SU-DHL-6 (cell line): ENCODE measurements around the gene CYP4F22.
"Not testable (repeated sequence)": the region's sequence is repeated elsewhere in the genome, so short reads cannot be mapped to it uniquely, and the experiment has no call there.

Experiments used
- H2AFZ ChIP-seq: fragments of 200-600 bp; sonication (generic); 2 replicates; pipeline ENCODE4 v1.6.1; 2014; ENCODE audit warnings: low read depth, mild to moderate bottlenecking, moderate library complexity, mixed read lengths, antibody characterized with exemption, low read length; ENCODE audit not compliant: severe bottlenecking
- H3F3A ChIP-seq: fragments of 200-600 bp; shearing (Covaris generic); 2 replicates; pipeline ENCODE4 v1.6.0; 2016; ENCODE audit warnings: antibody characterized with exemption, mild to moderate bottlenecking; ENCODE audit not compliant: insufficient read depth
- H3K27ac ChIP-seq: fragments of 200-600 bp; sonication (generic); 2 replicates; pipeline ENCODE4 v1.5.1; 2016; ENCODE audit warnings: low read depth, mild to moderate bottlenecking, low read length, moderate library complexity, mixed read lengths
- H3K27me3 ChIP-seq: fragments of 200-600 bp; sonication (generic), shearing (Covaris generic); 2 replicates; pipeline ENCODE4 v1.6.0; 2014; ENCODE audit warnings: mild to moderate bottlenecking, low read length
- H3K36me3 ChIP-seq: fragments of 200-600 bp; sonication (generic); 2 replicates; pipeline ENCODE4 v1.6.1; 2014; ENCODE audit warnings: mild to moderate bottlenecking, low read length, mixed read lengths
- H3K4me2 ChIP-seq: fragments of 300-600, 200-600 bp; shearing (Covaris generic), sonication (generic); 2 replicates; pipeline ENCODE4 v1.6.0; 2014; ENCODE audit warnings: low read length, low read depth, mild to moderate bottlenecking; ENCODE audit not compliant: poor library complexity, severe bottlenecking
- H3K4me3 ChIP-seq: fragments of 200-600 bp; sonication (generic); 2 replicates; pipeline ENCODE4 v1.5.1; 2014; ENCODE audit warnings: antibody characterized with exemption, low read length, mild to moderate bottlenecking, mixed read lengths; ENCODE audit not compliant: insufficient read depth, poor library complexity, severe bottlenecking
- H3K79me2 ChIP-seq: fragments of 200-600 bp; sonication (generic); 2 replicates; pipeline ENCODE4 v1.6.1; 2014; ENCODE audit warnings: mild to moderate bottlenecking, low read length, moderate library complexity; ENCODE audit not compliant: insufficient read depth
- H3K9ac ChIP-seq: fragments of 200-600 bp; sonication (generic); 2 replicates; pipeline ENCODE4 v1.7.0; 2014; ENCODE audit warnings: mild to moderate bottlenecking, low read length
- H3K9me2 ChIP-seq: fragments of 200-600 bp; sonication (generic); replicated peaks from 2 replicates; pipeline ENCODE4 v1.6.1; 2014; ENCODE audit warnings: low read length; ENCODE audit not compliant: insufficient read depth
- H3K9me3 ChIP-seq: fragments of 200-600 bp; sonication (generic); 2 replicates; pipeline ENCODE4 v1.6.1; 2014; ENCODE audit warnings: low read length, mixed read lengths; ENCODE audit not compliant: insufficient read depth
- H4K20me1 ChIP-seq: fragments of 200-600 bp; sonication (generic); 2 replicates; pipeline ENCODE4 v1.6.1; 2014; ENCODE audit warnings: low read depth, mild to moderate bottlenecking, antibody characterized with exemption, low read length, moderate library complexity, mixed read lengths
- EZH2phosphoT487 ChIP-seq: fragments of 200-600 bp; sonication (generic), shearing (Covaris generic); conservative IDR thresholded peaks from 2 replicates; pipeline ENCODE4 v1.6.1; 2018; ENCODE audit warnings: mild to moderate bottlenecking, antibody characterized with exemption, low read length, moderate library complexity, mixed read lengths
- TF ChIP-seq, protein P1 (sequence below): fragments of 200-600 bp; sonication (generic); IDR thresholded peaks from one replicate; pipeline ENCODE4 v1.5.1; 2017; ENCODE audit warnings: antibody characterized with exemption, mild to moderate bottlenecking, low read length, moderate library complexity; ENCODE audit not compliant: insufficient read depth, poor library complexity, severe bottlenecking

Gene CYP4F22

DNA sequence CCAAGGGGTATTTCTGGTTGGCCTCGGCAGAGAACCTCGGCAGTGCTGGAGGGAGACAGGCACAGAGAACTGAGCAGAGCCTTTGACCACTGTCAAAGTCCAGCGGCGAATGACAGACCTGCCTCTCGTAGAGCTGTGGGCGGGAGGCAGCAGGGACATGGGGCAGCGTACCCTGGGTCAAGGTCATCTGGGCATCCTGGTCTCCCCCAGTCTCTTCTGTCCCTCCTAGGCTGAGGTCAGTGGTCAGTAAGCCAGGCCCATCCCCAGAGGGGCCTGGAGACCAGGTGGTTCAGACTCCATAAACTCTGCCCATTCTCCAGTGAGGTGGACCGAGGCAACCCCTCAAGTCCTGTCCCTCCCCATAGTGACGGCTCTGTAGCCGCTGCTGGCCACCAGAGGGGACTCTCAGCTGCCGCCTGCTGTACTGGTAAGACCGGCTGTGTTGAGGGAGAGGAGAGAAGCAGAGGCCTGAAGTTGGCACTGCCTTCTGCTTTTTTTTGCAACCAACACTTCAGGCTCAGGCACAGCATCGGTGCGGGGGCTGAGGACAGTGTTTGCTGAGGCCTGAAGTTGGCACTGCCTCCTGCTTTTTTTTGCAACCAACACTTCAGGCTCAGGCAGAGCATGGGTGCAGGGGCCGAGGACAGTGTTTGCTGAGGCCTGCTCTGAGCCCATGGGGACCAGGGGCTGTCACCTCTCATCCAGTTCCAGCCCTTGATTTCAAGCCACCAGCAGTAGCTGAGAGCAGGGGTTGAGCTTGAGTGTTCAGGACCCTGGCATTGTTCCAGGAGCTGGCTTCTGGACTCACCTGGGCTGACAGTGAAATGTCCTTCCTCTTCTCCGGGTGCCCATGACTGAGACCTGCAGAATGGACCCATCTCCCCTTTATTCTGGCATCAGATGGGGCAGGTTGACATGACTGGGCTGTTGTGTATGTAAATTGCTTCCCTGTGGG lies 28.7 kb upstream of the CYP4F22 start, which contains the start of gene PGLYRP2:
PGLYRP2 (minus strand) TSS at position 111 of the 955 bp plus-strand sequence. CDS start 130 bp downstream, outside the sequence.
- Histone ChIP-seq H3K4me2 (no peak within 1 kb of the TSS), H3K4me3 (no peak within 1 kb of the TSS), H3K36me3 (no peaks in the 10 kb centered on the region), H3K9ac (no peak within 1 kb of the TSS), H3K79me2 (no peaks in the 10 kb centered on the region), H4K20me1 (no peaks in the 10 kb centered on the region), H3K9me3 (no peaks in the 10 kb centered on the region), H3F3A (no peaks in the 10 kb centered on the region), H3K9me2 (no peaks in the 10 kb centered on the region), H3K27ac (no peak within 1 kb of the TSS), H2AFZ (no peak within 1 kb of the TSS), H3K27me3 (no peaks in the 10 kb centered on the region)
- no peak for TF ChIP-seq EZH2phosphoT487
- TF ChIP-seq, protein P1, sequence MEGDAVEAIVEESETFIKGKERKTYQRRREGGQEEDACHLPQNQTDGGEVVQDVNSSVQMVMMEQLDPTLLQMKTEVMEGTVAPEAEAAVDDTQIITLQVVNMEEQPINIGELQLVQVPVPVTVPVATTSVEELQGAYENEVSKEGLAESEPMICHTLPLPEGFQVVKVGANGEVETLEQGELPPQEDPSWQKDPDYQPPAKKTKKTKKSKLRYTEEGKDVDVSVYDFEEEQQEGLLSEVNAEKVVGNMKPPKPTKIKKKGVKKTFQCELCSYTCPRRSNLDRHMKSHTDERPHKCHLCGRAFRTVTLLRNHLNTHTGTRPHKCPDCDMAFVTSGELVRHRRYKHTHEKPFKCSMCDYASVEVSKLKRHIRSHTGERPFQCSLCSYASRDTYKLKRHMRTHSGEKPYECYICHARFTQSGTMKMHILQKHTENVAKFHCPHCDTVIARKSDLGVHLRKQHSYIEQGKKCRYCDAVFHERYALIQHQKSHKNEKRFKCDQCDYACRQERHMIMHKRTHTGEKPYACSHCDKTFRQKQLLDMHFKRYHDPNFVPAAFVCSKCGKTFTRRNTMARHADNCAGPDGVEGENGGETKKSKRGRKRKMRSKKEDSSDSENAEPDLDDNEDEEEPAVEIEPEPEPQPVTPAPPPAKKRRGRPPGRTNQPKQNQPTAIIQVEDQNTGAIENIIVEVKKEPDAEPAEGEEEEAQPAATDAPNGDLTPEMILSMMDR: no peak

DNA sequence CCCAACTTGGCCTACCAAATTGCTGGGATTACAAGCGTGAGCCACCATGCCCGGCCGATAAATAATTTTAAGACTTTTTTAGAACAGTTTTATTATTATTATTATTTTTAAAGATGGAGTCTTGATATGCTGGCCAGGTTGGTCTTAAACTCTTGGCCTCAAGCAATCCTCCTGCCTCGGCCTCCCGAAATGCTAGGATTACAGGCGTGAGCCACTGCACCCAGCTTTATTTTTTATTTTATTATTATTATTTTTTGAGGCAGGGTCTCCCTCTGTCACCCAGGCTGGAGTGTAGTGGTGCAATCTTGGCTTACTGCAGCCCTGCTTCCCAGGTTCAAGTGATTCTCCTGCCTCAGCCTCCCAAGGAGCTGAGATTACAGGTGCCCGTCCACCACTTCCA lies 27.3 kb upstream of the CYP4F22 start:
- H3K4me3 ChIP-seq, H2AFZ ChIP-seq, H3K9ac ChIP-seq, H3K4me2 ChIP-seq, H3K79me2 ChIP-seq, H4K20me1 ChIP-seq, H3K27ac ChIP-seq, H3K9me3 ChIP-seq, H3K36me3 ChIP-seq, H3K27me3 ChIP-seq, H3K9me2 ChIP-seq, H3F3A ChIP-seq: not testable (repeated sequence)

DNA sequence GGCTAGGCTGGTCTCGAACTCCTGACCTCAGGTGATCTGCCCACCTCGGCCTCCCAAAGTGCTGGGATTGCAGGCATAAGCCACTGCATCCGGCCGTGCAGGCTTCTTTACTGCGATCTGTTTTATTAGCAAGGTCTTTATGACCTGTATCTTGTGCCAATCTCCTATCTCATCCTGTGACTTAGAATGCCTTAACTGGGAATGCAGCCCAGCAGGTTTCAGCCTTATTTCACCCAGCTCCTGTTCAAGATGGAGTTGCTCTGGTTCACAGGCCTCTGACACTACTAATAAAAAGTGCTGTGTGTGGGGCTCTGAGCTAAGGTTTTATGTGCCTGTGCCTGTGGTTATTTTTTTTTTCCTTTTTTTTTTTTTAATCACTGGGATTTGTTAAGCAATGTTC lies 22.6 kb upstream of the CYP4F22 start:
- H3K9me2 ChIP-seq, H3K4me3 ChIP-seq, H3K36me3 ChIP-seq, H3K27me3 ChIP-seq, H3K27ac ChIP-seq, H3F3A ChIP-seq, H3K79me2 ChIP-seq, H3K9me3 ChIP-seq, H4K20me1 ChIP-seq, H3K9ac ChIP-seq, H2AFZ ChIP-seq, H3K4me2 ChIP-seq: not testable (repeated sequence)

DNA sequence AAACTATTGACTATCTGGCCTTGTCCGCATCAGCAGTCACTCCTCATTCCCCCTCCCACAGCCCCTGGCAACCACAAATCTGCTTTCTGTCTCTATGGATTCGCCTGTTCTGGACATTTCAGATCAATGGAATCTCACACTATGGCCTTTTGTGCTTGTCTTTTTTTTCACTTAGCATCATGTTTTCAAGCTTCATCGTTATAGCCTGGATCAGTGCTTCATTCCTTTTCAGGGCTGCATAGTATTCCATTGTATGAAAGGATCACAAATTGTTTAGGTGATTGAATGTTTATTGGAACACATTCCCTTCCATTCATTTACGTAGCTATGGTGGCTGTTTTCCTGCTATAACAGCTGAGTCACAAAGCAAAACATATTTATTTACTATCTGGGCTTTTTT lies 21.3 kb upstream of the CYP4F22 start:
- Histone ChIP-seq H3K4me2 (no peak overlapping the region), H3K9me2 (no peaks in the 10 kb centered on the region), H3K4me3 (no peak overlapping the region), H3K27ac (no peak overlapping the region), H4K20me1 (no peaks in the 10 kb centered on the region), H3K79me2 (no peaks in the 10 kb centered on the region), H2AFZ (no peak overlapping the region), H3K27me3 (no peaks in the 10 kb centered on the region), H3K9ac (no peak overlapping the region), H3K9me3 (no peaks in the 10 kb centered on the region), H3K36me3 (no peaks in the 10 kb centered on the region), H3F3A (no peaks in the 10 kb centered on the region)
- TF ChIP-seq, protein P1: no peak
- no peak for TF ChIP-seq EZH2phosphoT487
